Measurements from ENCODE around the gene STRIP1. TPM values are rescaled to one million over a fixed set of nuclear protein-coding genes. Genes with fewer than 3 reads are reported as not detected.

The STRIP1 gene
- total RNA-seq, 2 donors from 2014 or later: 64.9 to 66.1 TPM

- Mint-ChIP-seq H3K9me3 (no peaks in the 10 kb centered on the region), H3K27ac (no peak overlapping the region), H3K36me3 (ENCODE audit: low read depth) (peaks cover 11% of the 10 kb centered on the region), H3K4me1 (peaks cover 8% of the 10 kb centered on the region), H3K27me3 (ENCODE audit: insufficient read depth) (peaks cover 60% of the 10 kb centered on the region), H3K4me3 (no peak overlapping the region)
- Histone ChIP-seq H3K27me3 (ENCODE audit: control insufficient read depth, insufficient read depth, low read length, poor library complexity, severe bottlenecking) (peaks cover 48% of the 10 kb centered on the region), H3K36me3 (ENCODE audit: control insufficient read depth, insufficient read depth, low read length) (peaks cover 10% of the 10 kb centered on the region), H3K4me3 (ENCODE audit: low read length) (no peak overlapping the region), H3K27ac (ENCODE audit: low read depth, low read length) (no peak overlapping the region), H3K9me3 (ENCODE audit: control insufficient read depth, low read length) (no peaks in the 10 kb centered on the region), H3K4me1 (ENCODE audit: control insufficient read depth, insufficient read depth, low read length) (no peaks in the 10 kb centered on the region), H3K9ac (ENCODE audit: extremely low read depth, low read length, poor library complexity, severe bottlenecking) (no peak overlapping the region)
- no peak for DNase-seq
- no peak for TF ChIP-seq CTCF (conservative IDR thresholded peaks at IDR 0.05)
- WGBS, 2 experiments (ENCODE audit: insufficient coverage in 1 of 2, insufficient read length in 1 of 2): 93 to 100% methylated on average over 4 to 16 of the region's 18 CpGs
These were observed 30.3 kb downstream of the STRIP1 start for GRCh38 chr1:110064576-110065337.

GRCh38 chr1:110065841-110066240 lies 31.4 kb downstream of the STRIP1 start:
- Histone ChIP-seq H3K27ac (ENCODE audit: low read depth, low read length) (no peak overlapping the region), H3K4me3 (ENCODE audit: low read length) (no peak overlapping the region), H3K9ac (ENCODE audit: extremely low read depth, low read length, poor library complexity, severe bottlenecking) (no peak overlapping the region), H3K36me3 (ENCODE audit: control insufficient read depth, insufficient read depth, low read length) (no peaks in the 10 kb centered on the region), H3K4me1 (ENCODE audit: control insufficient read depth, insufficient read depth, low read length) (no peaks in the 10 kb centered on the region), H3K9me3 (ENCODE audit: control insufficient read depth, low read length) (no peaks in the 10 kb centered on the region), H3K27me3 (ENCODE audit: control insufficient read depth, insufficient read depth, low read length, poor library complexity, severe bottlenecking) (peaks cover 58% of the 10 kb centered on the region)
- H3K4me1 Mint-ChIP-seq: peaks cover 9% of the 10 kb centered on the region
- DNase-seq: no peak
- H3K27ac Mint-ChIP-seq: no peak overlapping the region
- no peak overlapping the region for H3K4me3 Mint-ChIP-seq
- TF ChIP-seq CTCF (conservative IDR thresholded peaks at IDR 0.05): no peak
- WGBS, 2 experiments (ENCODE audit: insufficient coverage in 1 of 2, insufficient read length in 1 of 2): 87 to 100% methylated on average over 1 to 5 of the region's 5 CpGs
- H3K27me3 Mint-ChIP-seq (ENCODE audit: insufficient read depth): peaks cover 68% of the 10 kb centered on the region
- no peaks in the 10 kb centered on the region for H3K9me3 Mint-ChIP-seq
- H3K36me3 Mint-ChIP-seq (ENCODE audit: low read depth): peaks cover 5% of the 10 kb centered on the region

- Histone ChIP-seq H3K4me3 (ENCODE audit: low read length) (peak overlapping the region; percentile 45), H3K9ac (ENCODE audit: extremely low read depth, low read length, poor library complexity, severe bottlenecking) (no peak overlapping the region), H3K9me3 (ENCODE audit: control insufficient read depth, low read length) (no peaks in the 10 kb centered on the region), H3K36me3 (ENCODE audit: control insufficient read depth, insufficient read depth, low read length) (no peaks in the 10 kb centered on the region), H3K27ac (ENCODE audit: low read depth, low read length) (no peak overlapping the region), H3K27me3 (ENCODE audit: control insufficient read depth, insufficient read depth, low read length, poor library complexity, severe bottlenecking) (peaks cover 74% of the 10 kb centered on the region), H3K4me1 (ENCODE audit: control insufficient read depth, insufficient read depth, low read length) (no peaks in the 10 kb centered on the region)
- Mint-ChIP-seq H3K27ac (no peak overlapping the region), H3K36me3 (ENCODE audit: low read depth) (no peaks in the 10 kb centered on the region), H3K27me3 (ENCODE audit: insufficient read depth) (peaks cover 84% of the 10 kb centered on the region), H3K4me1 (peaks cover 9% of the 10 kb centered on the region), H3K9me3 (no peaks in the 10 kb centered on the region), H3K4me3 (peak overlapping the region; percentile 47)
- WGBS, 2 experiments (ENCODE audit: insufficient coverage in 1 of 2, insufficient read length in 1 of 2): 14 to 31% methylated on average over 7 to 23 of the region's 23 CpGs
- TF ChIP-seq CTCF (conservative IDR thresholded peaks at IDR 0.05): no peak
- peak; percentile 80 for DNase-seq
These were observed 33.1 kb downstream of the STRIP1 start for GRCh38 chr1:110067479-110067892.

Measured in endodermal cell (in vitro differentiated cells).